ENCODE data around the gene VPS51.
"Not testable (repeated sequence)": the region's sequence is repeated elsewhere in the genome, so short reads cannot be mapped to it uniquely, and the experiment has no call there.

The VPS51 gene

DNA sequence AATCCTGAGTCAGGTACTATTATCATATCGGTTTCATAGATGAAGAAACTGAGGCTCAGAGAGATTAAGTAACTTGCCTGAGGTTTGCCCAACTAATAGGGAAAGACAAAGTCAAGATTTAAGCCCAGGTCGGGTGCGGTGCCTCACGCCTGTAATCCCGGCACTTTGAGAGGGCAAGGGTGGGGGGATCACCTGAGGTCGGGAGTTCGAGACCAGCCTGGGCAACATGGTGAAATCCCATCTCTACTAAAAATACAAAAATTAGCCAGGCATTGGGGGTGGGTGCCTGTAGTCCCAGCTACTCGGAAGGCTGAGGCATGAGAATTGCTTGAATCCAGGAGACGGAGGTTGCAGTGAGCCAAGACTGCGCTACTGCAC is 54.1 kb downstream of the VPS51 start:
- H2AK5ac ChIP-seq (ENCODE audit: low read length); H4K5ac ChIP-seq (ENCODE audit: low read length); H3K9ac ChIP-seq (ENCODE audit: low read length); H3K4me1 ChIP-seq (ENCODE audit: control insufficient read depth, low read depth, low read length); H3K27me3 ChIP-seq (ENCODE audit: insufficient read depth, low read length, poor library complexity); H3K56ac ChIP-seq (ENCODE audit: low read length); H3K36me3 ChIP-seq (ENCODE audit: control insufficient read depth, insufficient read depth, low read length); H2BK15ac ChIP-seq (replicated peaks; ENCODE audit: low read depth); H2BK5ac ChIP-seq (ENCODE audit: low read length); DNase-seq; H3K4ac ChIP-seq (ENCODE audit: low read depth, low read length); H3K4me3 ChIP-seq (ENCODE audit: low read length); H2BK120ac ChIP-seq (ENCODE audit: low read depth, low read length); H3K4me2 ChIP-seq (ENCODE audit: low read length); H3K79me1 ChIP-seq (ENCODE audit: low read length); H3K23ac ChIP-seq (ENCODE audit: low read length); H3K79me2 ChIP-seq (ENCODE audit: control insufficient read depth, insufficient read depth, low read length); H4K8ac ChIP-seq (ENCODE audit: low read depth, low read length); H3K27ac ChIP-seq (ENCODE audit: low read depth, low read length); H3K18ac ChIP-seq (ENCODE audit: low read length): not testable (repeated sequence)
- WGBS (ENCODE audit: extremely low coverage, insufficient coverage, low lambda C conversion rate): no CpG with 5 or more reads among the region's 10 CpGs

DNA sequence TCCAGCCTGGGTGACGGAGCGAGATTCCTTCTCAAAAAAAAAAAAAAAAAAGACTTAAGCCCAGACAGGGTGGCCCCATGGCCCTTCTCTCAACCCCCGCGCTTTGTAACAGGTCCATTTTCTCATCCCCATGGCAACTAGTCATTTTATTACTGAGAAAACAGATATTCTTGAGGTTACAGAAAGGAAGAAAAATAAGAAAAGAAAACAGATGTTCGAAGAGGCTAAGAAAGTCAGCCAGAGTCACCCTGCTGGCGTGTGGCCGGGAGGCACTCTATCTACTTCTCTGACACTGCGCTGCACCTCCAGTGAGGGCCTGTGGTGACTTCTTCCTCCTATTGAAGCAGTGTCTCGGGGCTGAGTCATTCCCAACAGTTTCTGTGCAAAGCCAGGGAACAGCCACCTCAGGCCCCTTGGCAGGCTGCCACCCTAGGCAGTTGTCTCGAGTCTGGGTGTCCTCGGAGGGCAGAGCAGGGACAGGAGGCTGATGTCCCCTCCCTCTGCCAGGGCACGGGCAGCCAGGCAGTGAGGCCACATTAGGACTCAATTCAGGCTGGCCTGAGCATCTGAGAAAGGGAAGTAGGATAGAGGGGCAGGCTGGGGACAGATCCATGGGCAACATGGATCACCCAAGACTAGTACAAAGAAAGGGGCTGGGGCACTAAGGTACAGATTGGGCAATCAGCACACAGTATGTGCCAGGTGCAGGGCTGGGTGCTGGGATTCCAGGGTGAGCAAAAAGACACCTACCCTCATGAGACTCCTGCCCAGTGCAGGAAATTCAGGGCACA is 54.7 kb downstream of the VPS51 start:
- peak overlapping the region; percentile 34 for H3K56ac ChIP-seq (ENCODE audit: low read length)
- no peak overlapping the region for H3K27ac ChIP-seq (ENCODE audit: low read depth, low read length)
- no CpG with 5 or more reads among the region's 12 CpGs for WGBS (ENCODE audit: extremely low coverage, insufficient coverage, low lambda C conversion rate)

DNA sequence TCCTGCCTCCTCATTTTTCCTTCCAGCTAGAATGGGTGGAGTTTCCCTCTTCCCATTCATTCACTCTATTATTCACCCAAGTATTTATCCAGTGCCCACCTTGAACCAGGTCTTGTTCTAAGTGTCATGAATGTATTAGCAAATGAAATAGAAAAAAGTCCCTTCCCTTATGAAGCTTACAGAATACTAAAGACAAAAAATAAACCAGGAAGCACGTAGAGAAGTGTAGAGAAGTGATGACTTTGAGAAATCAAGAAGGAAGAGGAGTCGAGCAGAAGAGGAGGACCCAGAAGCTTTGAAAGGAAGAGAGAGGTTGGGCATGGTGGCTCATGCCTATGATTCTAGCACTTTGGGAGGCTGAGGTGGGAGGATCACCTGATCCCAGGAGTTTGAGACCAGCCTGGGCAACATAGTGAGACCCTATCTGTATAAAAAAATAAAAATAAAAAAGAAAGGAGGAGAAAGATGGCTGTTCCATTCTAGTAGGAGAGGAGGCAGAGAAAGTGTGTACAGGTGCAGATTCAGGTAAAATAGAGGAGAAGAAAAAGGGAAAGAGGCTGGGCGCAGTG is 55.4 kb downstream of the VPS51 start:
- Histone ChIP-seq H3K56ac (ENCODE audit: low read length) (no peak overlapping the region), H3K4me3 (ENCODE audit: low read length) (no peak overlapping the region), H2BK120ac (ENCODE audit: low read depth, low read length) (no peak overlapping the region), H2BK5ac (ENCODE audit: low read length) (no peak overlapping the region), H3K27ac (ENCODE audit: low read depth, low read length) (no peak overlapping the region), H3K79me2 (ENCODE audit: control insufficient read depth, insufficient read depth, low read length) (no peaks in the 10 kb centered on the region), H3K18ac (ENCODE audit: low read length) (no peak overlapping the region), H3K79me1 (ENCODE audit: low read length) (no peaks in the 10 kb centered on the region), H4K5ac (ENCODE audit: low read length) (no peak overlapping the region), H3K23ac (ENCODE audit: low read length) (no peak overlapping the region), H3K4ac (ENCODE audit: low read depth, low read length) (no peak overlapping the region), H3K4me1 (ENCODE audit: control insufficient read depth, low read depth, low read length) (no peaks in the 10 kb centered on the region), H2BK15ac (replicated peaks; ENCODE audit: low read depth) (no peak overlapping the region), H3K36me3 (ENCODE audit: control insufficient read depth, insufficient read depth, low read length) (no peaks in the 10 kb centered on the region), H4K8ac (ENCODE audit: low read depth, low read length) (no peak overlapping the region), H3K27me3 (ENCODE audit: insufficient read depth, low read length, poor library complexity) (no peaks in the 10 kb centered on the region), H2AK5ac (ENCODE audit: low read length) (no peak overlapping the region), H3K4me2 (ENCODE audit: low read length) (no peak overlapping the region), H3K9ac (ENCODE audit: low read length) (no peak overlapping the region)
- DNase-seq: no peak
- WGBS (ENCODE audit: extremely low coverage, insufficient coverage, low lambda C conversion rate): no CpG with 5 or more reads among the region's 3 CpGs

More for the DNA sequence above, 54.7 kb downstream of the VPS51 start:
- Histone ChIP-seq H3K4ac (ENCODE audit: low read depth, low read length) (no peak overlapping the region), H3K4me3 (ENCODE audit: low read length) (no peak overlapping the region), H3K27me3 (ENCODE audit: insufficient read depth, low read length, poor library complexity) (no peaks in the 10 kb centered on the region), H3K9ac (ENCODE audit: low read length) (no peak overlapping the region), H2BK120ac (ENCODE audit: low read depth, low read length) (no peak overlapping the region), H3K4me1 (ENCODE audit: control insufficient read depth, low read depth, low read length) (no peaks in the 10 kb centered on the region), H2BK5ac (ENCODE audit: low read length) (no peak overlapping the region), H2BK15ac (replicated peaks; ENCODE audit: low read depth) (no peak overlapping the region), H4K5ac (ENCODE audit: low read length) (no peak overlapping the region), H3K79me2 (ENCODE audit: control insufficient read depth, insufficient read depth, low read length) (no peaks in the 10 kb centered on the region), H3K36me3 (ENCODE audit: control insufficient read depth, insufficient read depth, low read length) (no peaks in the 10 kb centered on the region), H3K23ac (ENCODE audit: low read length) (no peak overlapping the region), H4K8ac (ENCODE audit: low read depth, low read length) (no peak overlapping the region), H3K18ac (ENCODE audit: low read length) (no peak overlapping the region), H3K79me1 (ENCODE audit: low read length) (no peaks in the 10 kb centered on the region), H3K4me2 (ENCODE audit: low read length) (no peak overlapping the region), H2AK5ac (ENCODE audit: low read length) (no peak overlapping the region)
- peak; percentile 41 for DNase-seq

DNA sequence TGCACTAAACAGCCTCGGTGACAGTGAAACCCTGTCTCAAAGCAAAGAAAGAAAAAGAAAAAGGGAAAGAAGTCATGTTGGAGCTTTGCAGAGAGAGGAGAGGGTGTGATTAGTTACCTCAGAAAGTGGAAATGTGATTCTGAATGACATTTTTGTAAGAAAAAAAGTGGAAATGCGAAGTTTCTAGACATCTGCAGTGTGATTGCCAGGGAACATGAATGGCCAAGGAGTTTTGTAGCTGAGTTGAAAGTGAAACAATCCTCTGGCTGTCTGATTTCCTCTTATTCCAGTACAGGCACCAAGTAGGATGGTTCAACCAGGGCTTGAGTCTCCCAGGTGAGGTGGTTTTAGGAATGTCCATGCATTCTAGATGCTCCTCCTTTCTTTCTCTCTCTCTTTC is 56.1 kb downstream of the VPS51 start:
- H2BK120ac ChIP-seq (ENCODE audit: low read depth, low read length): no peak overlapping the region
- DNase-seq: no peak

GRCh38 chr11:65156256-65156655 is 60.2 kb downstream of the VPS51 start:
- no CpG with 5 or more reads among the region's 3 CpGs for WGBS (ENCODE audit: extremely low coverage, insufficient coverage, low lambda C conversion rate)
- H4K5ac ChIP-seq (ENCODE audit: low read length): no peak overlapping the region

More for the DNA sequence above, 56.1 kb downstream of the VPS51 start:
- WGBS (ENCODE audit: extremely low coverage, insufficient coverage, low lambda C conversion rate): no CpG with 5 or more reads among the region's 2 CpGs
- Histone ChIP-seq H2BK5ac (ENCODE audit: low read length) (no peak overlapping the region), H3K18ac (ENCODE audit: low read length) (no peak overlapping the region), H3K4me3 (ENCODE audit: low read length) (no peak overlapping the region), H3K4me2 (ENCODE audit: low read length) (no peak overlapping the region), H3K79me1 (ENCODE audit: low read length) (no peaks in the 10 kb centered on the region), H3K79me2 (ENCODE audit: control insufficient read depth, insufficient read depth, low read length) (no peaks in the 10 kb centered on the region), H3K4me1 (ENCODE audit: control insufficient read depth, low read depth, low read length) (no peaks in the 10 kb centered on the region), H4K5ac (ENCODE audit: low read length) (no peak overlapping the region), H2BK15ac (replicated peaks; ENCODE audit: low read depth) (no peak overlapping the region), H3K27me3 (ENCODE audit: insufficient read depth, low read length, poor library complexity) (no peaks in the 10 kb centered on the region), H3K9ac (ENCODE audit: low read length) (no peak overlapping the region), H3K4ac (ENCODE audit: low read depth, low read length) (no peak overlapping the region), H2AK5ac (ENCODE audit: low read length) (no peak overlapping the region), H3K56ac (ENCODE audit: low read length) (no peak overlapping the region), H3K27ac (ENCODE audit: low read depth, low read length) (no peak overlapping the region), H4K8ac (ENCODE audit: low read depth, low read length) (no peak overlapping the region), H3K23ac (ENCODE audit: low read length) (no peak overlapping the region), H3K36me3 (ENCODE audit: control insufficient read depth, insufficient read depth, low read length) (no peaks in the 10 kb centered on the region)

More at GRCh38 chr11:65156256-65156655, 60.2 kb downstream of the VPS51 start:
- no peak overlapping the region for H2BK120ac ChIP-seq (ENCODE audit: low read depth, low read length)
- no peak overlapping the region for H4K8ac ChIP-seq (ENCODE audit: low read depth, low read length)
- H3K9ac ChIP-seq (ENCODE audit: low read length): no peak overlapping the region
- H3K79me2 ChIP-seq (ENCODE audit: control insufficient read depth, insufficient read depth, low read length): no peaks in the 10 kb centered on the region
- no peak overlapping the region for H3K4me3 ChIP-seq (ENCODE audit: low read length)
- no peaks in the 10 kb centered on the region for H3K27me3 ChIP-seq (ENCODE audit: insufficient read depth, low read length, poor library complexity)
- no peak overlapping the region for H2AK5ac ChIP-seq (ENCODE audit: low read length)
- no peak overlapping the region for H3K4me2 ChIP-seq (ENCODE audit: low read length)
- no peak for DNase-seq
- no peaks in the 10 kb centered on the region for H3K36me3 ChIP-seq (ENCODE audit: control insufficient read depth, insufficient read depth, low read length)
- H3K27ac ChIP-seq (ENCODE audit: low read depth, low read length): no peak overlapping the region
- no peak overlapping the region for H3K23ac ChIP-seq (ENCODE audit: low read length)
- no peak overlapping the region for H3K18ac ChIP-seq (ENCODE audit: low read length)
- H3K4me1 ChIP-seq (ENCODE audit: control insufficient read depth, low read depth, low read length): no peaks in the 10 kb centered on the region
- H3K56ac ChIP-seq (ENCODE audit: low read length): no peak overlapping the region
- no peak overlapping the region for H2BK15ac ChIP-seq (replicated peaks; ENCODE audit: low read depth)
- no peak overlapping the region for H2BK5ac ChIP-seq (ENCODE audit: low read length)
- H3K4ac ChIP-seq (ENCODE audit: low read depth, low read length): no peak overlapping the region
- H3K79me1 ChIP-seq (ENCODE audit: low read length): no peaks in the 10 kb centered on the region

Measured in mesendoderm (in vitro differentiated cells).